ENCODE results near the gene MT3. TPM values are rescaled to one million over a fixed set of nuclear protein-coding genes. Genes with fewer than 3 reads are reported as not detected.

Gene MT3
- total RNA-seq, 1 donor from 2014 or later: not detected

DNA sequence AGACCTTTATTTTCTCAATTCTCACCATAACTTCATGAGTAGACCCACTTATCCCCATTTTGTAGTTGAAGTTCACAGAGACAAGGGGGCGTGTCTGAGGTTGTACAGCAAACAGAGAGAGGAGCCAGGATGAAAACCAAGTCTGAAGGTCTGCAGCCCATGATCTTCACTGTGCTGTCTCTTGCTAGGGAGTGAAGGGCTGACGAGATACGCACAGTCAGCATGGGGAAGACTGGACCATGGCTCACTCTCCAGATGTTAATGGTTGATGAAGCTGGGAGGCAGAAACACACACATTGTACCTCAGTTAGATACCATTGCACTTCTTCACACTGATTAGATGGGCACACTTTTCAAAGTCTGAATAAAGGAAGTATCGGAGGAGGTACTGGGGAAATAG lies 30.2 kb upstream of the MT3 start:
- intact Hi-C loops (cut with DNase I): no loop called here
- no peaks in the 10 kb centered on the region for H3K36me3 ChIP-seq
- no peaks in the 10 kb centered on the region for H3K27me3 ChIP-seq
- TF ChIP-seq, protein P1, sequence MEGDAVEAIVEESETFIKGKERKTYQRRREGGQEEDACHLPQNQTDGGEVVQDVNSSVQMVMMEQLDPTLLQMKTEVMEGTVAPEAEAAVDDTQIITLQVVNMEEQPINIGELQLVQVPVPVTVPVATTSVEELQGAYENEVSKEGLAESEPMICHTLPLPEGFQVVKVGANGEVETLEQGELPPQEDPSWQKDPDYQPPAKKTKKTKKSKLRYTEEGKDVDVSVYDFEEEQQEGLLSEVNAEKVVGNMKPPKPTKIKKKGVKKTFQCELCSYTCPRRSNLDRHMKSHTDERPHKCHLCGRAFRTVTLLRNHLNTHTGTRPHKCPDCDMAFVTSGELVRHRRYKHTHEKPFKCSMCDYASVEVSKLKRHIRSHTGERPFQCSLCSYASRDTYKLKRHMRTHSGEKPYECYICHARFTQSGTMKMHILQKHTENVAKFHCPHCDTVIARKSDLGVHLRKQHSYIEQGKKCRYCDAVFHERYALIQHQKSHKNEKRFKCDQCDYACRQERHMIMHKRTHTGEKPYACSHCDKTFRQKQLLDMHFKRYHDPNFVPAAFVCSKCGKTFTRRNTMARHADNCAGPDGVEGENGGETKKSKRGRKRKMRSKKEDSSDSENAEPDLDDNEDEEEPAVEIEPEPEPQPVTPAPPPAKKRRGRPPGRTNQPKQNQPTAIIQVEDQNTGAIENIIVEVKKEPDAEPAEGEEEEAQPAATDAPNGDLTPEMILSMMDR (IDR thresholded peaks at IDR 0.05): no peak
- H3K4me3 ChIP-seq: no peak overlapping the region
- no peaks in the 10 kb centered on the region for H3K9me3 ChIP-seq
- H3K4me1 ChIP-seq: no peaks in the 10 kb centered on the region
- H3K27ac ChIP-seq: no peak overlapping the region
- no peak for DNase-seq (ENCODE audit: low spot score in 2 of 2)

DNA sequence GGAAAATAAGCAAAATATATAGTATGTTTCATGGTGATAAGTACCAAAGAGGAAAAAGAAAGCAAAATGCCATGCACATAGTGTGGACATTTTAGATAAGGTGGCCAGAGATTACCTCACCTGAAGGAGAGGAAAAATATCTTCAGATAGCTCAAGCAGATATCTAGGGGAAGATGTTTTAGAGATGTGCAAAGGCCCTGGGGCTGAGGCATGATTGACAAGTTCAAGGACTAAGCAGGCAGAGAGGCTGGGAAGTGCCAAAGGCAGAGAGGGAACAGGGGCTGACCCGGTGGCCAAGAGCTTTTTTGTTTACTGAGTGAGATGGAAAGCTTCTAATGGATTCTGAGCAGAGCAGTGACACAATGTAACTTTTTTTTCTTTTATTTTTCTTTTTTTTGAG lies 28.9 kb upstream of the MT3 start:
- intact Hi-C loops (cut with DNase I): no loop called here
- H3K4me1 ChIP-seq: no peaks in the 10 kb centered on the region
- no peak for DNase-seq (ENCODE audit: low spot score in 2 of 2)
- no peak overlapping the region for H3K27ac ChIP-seq
- H3K36me3 ChIP-seq: no peaks in the 10 kb centered on the region
- no peaks in the 10 kb centered on the region for H3K27me3 ChIP-seq
- TF ChIP-seq, protein P1 (IDR thresholded peaks at IDR 0.05): no peak
- no peak overlapping the region for H3K4me3 ChIP-seq
- H3K9me3 ChIP-seq: no peaks in the 10 kb centered on the region

DNA sequence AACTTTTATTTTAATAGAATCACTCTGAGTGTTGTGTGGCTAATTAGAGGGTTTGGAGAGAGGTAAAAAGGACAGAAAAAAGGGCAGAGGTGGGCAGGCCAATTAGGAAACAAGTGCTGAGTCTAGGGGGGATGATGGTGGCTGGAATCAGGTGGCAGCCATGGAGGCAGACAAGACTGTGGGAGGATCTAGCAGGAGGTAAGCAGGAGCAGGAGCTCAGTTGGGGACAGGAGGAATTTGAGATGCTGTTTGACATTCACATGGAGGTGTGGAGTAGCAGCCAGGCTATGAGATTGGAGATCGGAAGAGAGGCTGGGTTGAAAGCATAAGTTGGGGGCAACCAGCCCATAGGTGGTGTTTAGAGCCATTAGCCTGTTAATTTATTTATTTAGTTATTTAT lies 28.2 kb upstream of the MT3 start:
- TF ChIP-seq, protein P1 (IDR thresholded peaks at IDR 0.05): no peak
- Histone ChIP-seq H3K27ac (no peak overlapping the region), H3K4me3 (no peak overlapping the region), H3K9me3 (no peaks in the 10 kb centered on the region), H3K27me3 (no peaks in the 10 kb centered on the region), H3K4me1 (no peaks in the 10 kb centered on the region), H3K36me3 (no peaks in the 10 kb centered on the region)
- intact Hi-C loops (cut with DNase I): no loop called here
- DNase-seq (ENCODE audit: low spot score in 2 of 2): no peak

DNA sequence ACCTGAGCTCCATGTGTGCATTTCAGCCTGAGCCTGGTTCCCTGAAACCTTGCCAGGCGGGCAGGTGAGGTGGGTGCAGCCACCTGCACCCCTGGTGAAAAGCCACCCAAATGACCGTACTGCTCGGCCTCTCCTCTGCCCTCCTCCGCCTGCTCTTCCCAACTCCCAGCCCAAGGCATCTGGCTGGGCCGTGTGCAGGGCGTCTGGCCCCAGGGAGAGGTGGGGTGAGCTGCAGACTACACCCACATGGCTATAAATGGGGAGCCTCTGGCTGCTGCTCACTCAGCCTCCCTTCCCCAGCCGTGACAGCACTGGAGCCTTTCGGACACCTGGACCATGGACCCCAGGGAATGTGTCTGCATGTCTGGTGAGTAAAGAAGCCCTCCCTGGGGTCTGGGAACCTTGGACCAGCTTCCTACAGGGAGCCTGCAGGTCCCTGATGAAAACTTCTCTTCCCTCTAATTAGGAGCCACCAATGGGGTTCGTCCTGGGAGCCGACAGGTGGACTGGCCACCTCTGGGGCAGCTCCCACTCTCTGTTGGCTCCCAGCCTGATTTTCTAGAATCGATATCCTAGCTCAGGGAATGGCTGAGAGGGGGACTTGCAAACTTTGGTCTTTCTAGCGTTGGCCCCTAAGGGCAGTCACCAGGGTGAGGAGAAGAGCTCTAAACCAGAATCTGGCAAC lies 24.4 kb upstream of the MT3 start, which contains the start of gene MT4:
Gene MT4, plus strand, starts transcription at position 281 of the 685 bp plus-strand sequence. Its CDS starts 56 bp downstream, at position 337.
- Histone ChIP-seq H3K4me1 (no peaks in the 10 kb centered on the region), H3K36me3 (no peaks in the 10 kb centered on the region), H3K27me3 (no peaks in the 10 kb centered on the region), H3K27ac (no peak within 1 kb of the TSS), H3K9me3 (no peaks in the 10 kb centered on the region), H3K4me3 (no peak within 1 kb of the TSS)
- no peak for DNase-seq (ENCODE audit: low spot score in 2 of 2)
- intact Hi-C loops (cut with DNase I): no loop called here
- TF ChIP-seq, protein P1 (IDR thresholded peaks at IDR 0.05): no peak

DNA sequence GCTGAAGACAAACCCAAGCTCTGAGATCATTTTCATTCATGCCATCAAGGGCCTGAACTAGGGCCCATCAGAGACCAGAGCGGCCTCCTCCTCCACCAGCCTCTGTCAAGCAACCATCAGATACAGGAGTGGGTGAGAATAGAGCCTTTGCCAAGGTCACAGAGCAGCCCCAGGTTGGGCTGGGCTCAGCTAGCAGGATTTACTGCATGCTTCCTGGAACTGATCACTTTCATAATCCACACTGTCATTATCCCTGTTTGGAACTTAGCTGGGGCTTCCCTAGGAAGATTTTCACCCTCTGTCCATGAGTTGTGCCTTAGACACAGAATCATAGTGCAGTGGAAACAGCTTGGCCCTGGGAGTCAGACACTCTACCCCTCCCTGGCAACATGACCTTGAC lies 19.4 kb upstream of the MT3 start:
- H3K4me3 ChIP-seq: no peak overlapping the region
- intact Hi-C loops (cut with DNase I): no loop called here
- DNase-seq (ENCODE audit: low spot score in 2 of 2): no peak
- H3K4me1 ChIP-seq: no peaks in the 10 kb centered on the region
- no peaks in the 10 kb centered on the region for H3K9me3 ChIP-seq
- H3K36me3 ChIP-seq: no peaks in the 10 kb centered on the region
- no peaks in the 10 kb centered on the region for H3K27me3 ChIP-seq
- TF ChIP-seq, protein P1 (IDR thresholded peaks at IDR 0.05): no peak
- no peak overlapping the region for H3K27ac ChIP-seq
